ENCODE data around the gene TBRG1.

DNA sequence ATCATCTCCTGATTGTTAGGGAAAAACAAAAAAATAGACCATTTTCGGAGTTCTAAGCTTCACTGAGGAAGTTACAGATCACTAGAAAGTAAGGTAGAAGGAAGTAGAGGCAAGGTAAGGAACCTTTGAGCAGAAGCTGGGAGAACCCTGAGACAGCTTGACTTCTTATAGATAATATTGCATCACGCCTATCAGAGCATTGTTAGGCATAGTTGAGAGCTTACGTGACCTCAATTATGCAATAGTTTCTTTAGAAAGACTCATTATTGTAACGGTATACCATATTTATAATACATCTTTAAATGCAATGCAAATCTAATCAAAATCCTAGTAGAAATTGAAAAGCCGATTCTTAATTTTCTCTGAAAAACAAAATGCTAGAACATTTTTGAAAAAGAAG is 4.9 kb downstream of the TBRG1 start:
- TF ChIP-seq, protein P1, sequence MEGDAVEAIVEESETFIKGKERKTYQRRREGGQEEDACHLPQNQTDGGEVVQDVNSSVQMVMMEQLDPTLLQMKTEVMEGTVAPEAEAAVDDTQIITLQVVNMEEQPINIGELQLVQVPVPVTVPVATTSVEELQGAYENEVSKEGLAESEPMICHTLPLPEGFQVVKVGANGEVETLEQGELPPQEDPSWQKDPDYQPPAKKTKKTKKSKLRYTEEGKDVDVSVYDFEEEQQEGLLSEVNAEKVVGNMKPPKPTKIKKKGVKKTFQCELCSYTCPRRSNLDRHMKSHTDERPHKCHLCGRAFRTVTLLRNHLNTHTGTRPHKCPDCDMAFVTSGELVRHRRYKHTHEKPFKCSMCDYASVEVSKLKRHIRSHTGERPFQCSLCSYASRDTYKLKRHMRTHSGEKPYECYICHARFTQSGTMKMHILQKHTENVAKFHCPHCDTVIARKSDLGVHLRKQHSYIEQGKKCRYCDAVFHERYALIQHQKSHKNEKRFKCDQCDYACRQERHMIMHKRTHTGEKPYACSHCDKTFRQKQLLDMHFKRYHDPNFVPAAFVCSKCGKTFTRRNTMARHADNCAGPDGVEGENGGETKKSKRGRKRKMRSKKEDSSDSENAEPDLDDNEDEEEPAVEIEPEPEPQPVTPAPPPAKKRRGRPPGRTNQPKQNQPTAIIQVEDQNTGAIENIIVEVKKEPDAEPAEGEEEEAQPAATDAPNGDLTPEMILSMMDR (IDR thresholded peaks at IDR 0.05): no peak
- no peak for TF ChIP-seq ZFX (IDR thresholded peaks at IDR 0.05; ENCODE audit: borderline replicate concordance)
